Breast epithelium (tissue), 4 donors: Measurements from ENCODE around the gene ITIH5. TPM values are rescaled to one million over a fixed set of nuclear protein-coding genes. Genes with fewer than 3 reads are reported as not detected.

Experiments used
- DNase-seq, 2 donors: peaks; one replicate each; pipeline ENCODE4 v3.0.0-alpha.2; 2019; ENCODE audit warnings: low spot score in 2 of 2
- H3K27ac ChIP-seq, 2 donors: fragments of 200-600 bp; sonication (generic) in 1 of 2; one replicate each; pipeline ENCODE4 v1.5.1; 2016 to 2019; ENCODE audit warnings: mild to moderate bottlenecking in 1 of 2
- H3K27me3 ChIP-seq, 2 donors: fragments of 200-600 bp; sonication (generic) in 1 of 2; one replicate each; pipeline versions ENCODE4 v1.5.1 to v1.6.0; 2017 to 2019; ENCODE audit warnings: control low read depth in 1 of 2, mild to moderate bottlenecking in 1 of 2
- H3K36me3 ChIP-seq: fragments of 200-600 bp; one replicate; pipeline ENCODE4 v1.5.1; 2019
- H3K4me1 ChIP-seq, 2 donors: fragments of 200-600 bp; sonication (generic); one replicate each; pipeline ENCODE4 v1.5.1; 2016 to 2019; ENCODE audit warnings: control low read depth in 1 of 2
- H3K4me3 ChIP-seq, 3 donors: fragments of 200-600 bp; sonication (generic); 1 replicate in 2 of 3; 2 replicates in 1 of 3; pipeline ENCODE4 v1.5.1; 2016 to 2019; ENCODE audit warnings: mild to moderate bottlenecking in 3 of 3, moderate library complexity in 2 of 3
- H3K9me3 ChIP-seq, 2 donors: fragments of 200-600 bp; sonication (generic) in 1 of 2; one replicate each; pipeline ENCODE4 v1.5.1; 2016 to 2019; ENCODE audit warnings: control low read depth in 1 of 2
- POLR2A ChIP-seq: fragments of 450-650 bp; IDR thresholded peaks from one replicate; pipeline ENCODE4 v1.6.1; 2016; ENCODE audit warnings: antibody characterized with exemption, mild to moderate bottlenecking, moderate library complexity
- POLR2AphosphoS5 ChIP-seq, 3 donors: sonication (generic); formaldehyde crosslinking; IDR thresholded peaks; one replicate each; pipeline ENCODE4 v1.6.1; 2017; ENCODE audit warnings: antibody characterized with exemption in 3 of 3
- intact Hi-C: fragments of 100-400 bp; cut with DNase I; formaldehyde crosslinking; loops from one replicate; pipeline ENCODE4 v1.15.1; 2023; ENCODE audit warnings: low total_unique reads
- total RNA-seq, 3 donors: library from RNA; depleted of rRNA; stranded (reverse); fragments of >200 nt; gene quantifications; one replicate each; pipeline ENCODE4 v1.1.0, GENCODE V29; 2016
- TF ChIP-seq, protein P1 (sequence below), 3 donors: fragments of 450-650 bp; IDR thresholded peaks; one replicate each; pipeline ENCODE4 v1.5.1; 2016 to 2017; ENCODE audit warnings: antibody characterized with exemption in 3 of 3, mild to moderate bottlenecking in 3 of 3, moderate library complexity in 3 of 3

The ITIH5 gene
- total RNA-seq, 3 donors from 2014 or later: 18.7 to 407 (median 54.1) TPM

- no peaks in the 10 kb centered on the region for H3K4me1 ChIP-seq
- intact Hi-C loops: no loop called here
- TF ChIP-seq, protein P1, sequence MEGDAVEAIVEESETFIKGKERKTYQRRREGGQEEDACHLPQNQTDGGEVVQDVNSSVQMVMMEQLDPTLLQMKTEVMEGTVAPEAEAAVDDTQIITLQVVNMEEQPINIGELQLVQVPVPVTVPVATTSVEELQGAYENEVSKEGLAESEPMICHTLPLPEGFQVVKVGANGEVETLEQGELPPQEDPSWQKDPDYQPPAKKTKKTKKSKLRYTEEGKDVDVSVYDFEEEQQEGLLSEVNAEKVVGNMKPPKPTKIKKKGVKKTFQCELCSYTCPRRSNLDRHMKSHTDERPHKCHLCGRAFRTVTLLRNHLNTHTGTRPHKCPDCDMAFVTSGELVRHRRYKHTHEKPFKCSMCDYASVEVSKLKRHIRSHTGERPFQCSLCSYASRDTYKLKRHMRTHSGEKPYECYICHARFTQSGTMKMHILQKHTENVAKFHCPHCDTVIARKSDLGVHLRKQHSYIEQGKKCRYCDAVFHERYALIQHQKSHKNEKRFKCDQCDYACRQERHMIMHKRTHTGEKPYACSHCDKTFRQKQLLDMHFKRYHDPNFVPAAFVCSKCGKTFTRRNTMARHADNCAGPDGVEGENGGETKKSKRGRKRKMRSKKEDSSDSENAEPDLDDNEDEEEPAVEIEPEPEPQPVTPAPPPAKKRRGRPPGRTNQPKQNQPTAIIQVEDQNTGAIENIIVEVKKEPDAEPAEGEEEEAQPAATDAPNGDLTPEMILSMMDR (IDR thresholded peaks at IDR 0.05): no peak
- no peak for TF ChIP-seq POLR2A
- no peak for TF ChIP-seq POLR2AphosphoS5 (IDR thresholded peaks at IDR 0.05)
- H3K36me3 ChIP-seq: no peaks in the 10 kb centered on the region
- no peaks in the 10 kb centered on the region for H3K9me3 ChIP-seq
- no peak for DNase-seq
- H3K27me3 ChIP-seq: no peaks in the 10 kb centered on the region
- H3K4me3 ChIP-seq: no peak overlapping the region
- peak overlapping the region in 1 of 2 donors; percentile 50 for H3K27ac ChIP-seq
These were observed 103.0 kb downstream of the ITIH5 start for GRCh38 chr10:7563770-7564169.

- H3K4me1 ChIP-seq: no peaks in the 10 kb centered on the region
- no peaks in the 10 kb centered on the region for H3K9me3 ChIP-seq
- no peaks in the 10 kb centered on the region for H3K27me3 ChIP-seq
- DNase-seq: no peak
- H3K4me3 ChIP-seq: no peak overlapping the region
- H3K36me3 ChIP-seq: no peaks in the 10 kb centered on the region
- H3K27ac ChIP-seq: peak overlapping the region in 1 of 2 donors; percentile 50
- TF ChIP-seq POLR2AphosphoS5 (IDR thresholded peaks at IDR 0.05): no peak
- no peak for TF ChIP-seq POLR2A
- TF ChIP-seq, protein P1 (IDR thresholded peaks at IDR 0.05): no peak
- intact Hi-C loops: no loop called here
These were observed 103.4 kb downstream of the ITIH5 start for GRCh38 chr10:7563368-7563767.

DNA sequence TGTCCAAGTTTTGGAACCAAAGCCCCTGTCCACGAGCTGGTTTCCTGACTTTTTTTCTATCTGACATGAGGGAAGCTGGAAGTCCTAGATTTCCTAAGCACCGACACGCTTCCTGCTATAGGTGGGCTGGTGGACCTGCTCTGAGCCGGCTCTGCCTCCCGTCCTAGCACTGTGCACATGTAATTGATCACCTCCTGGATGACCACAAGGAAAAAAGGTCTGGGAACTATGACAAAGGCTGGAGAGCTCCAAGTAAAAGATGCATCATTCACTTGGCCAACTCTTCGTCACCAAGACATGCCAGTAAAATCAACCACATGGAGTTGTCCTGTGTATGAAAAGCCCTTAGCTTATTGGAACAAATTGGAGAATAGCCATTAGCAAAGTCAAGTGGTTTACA, 104.8 kb downstream of the ITIH5 start:
- intact Hi-C loops: no loop called here
- Histone ChIP-seq H3K36me3 (no peaks in the 10 kb centered on the region), H3K4me1 (no peaks in the 10 kb centered on the region), H3K4me3 (no peak overlapping the region), H3K27me3 (no peaks in the 10 kb centered on the region), H3K27ac (no peak overlapping the region), H3K9me3 (no peaks in the 10 kb centered on the region)
- TF ChIP-seq, protein P1 (IDR thresholded peaks at IDR 0.05): no peak
- DNase-seq: no peak

DNA sequence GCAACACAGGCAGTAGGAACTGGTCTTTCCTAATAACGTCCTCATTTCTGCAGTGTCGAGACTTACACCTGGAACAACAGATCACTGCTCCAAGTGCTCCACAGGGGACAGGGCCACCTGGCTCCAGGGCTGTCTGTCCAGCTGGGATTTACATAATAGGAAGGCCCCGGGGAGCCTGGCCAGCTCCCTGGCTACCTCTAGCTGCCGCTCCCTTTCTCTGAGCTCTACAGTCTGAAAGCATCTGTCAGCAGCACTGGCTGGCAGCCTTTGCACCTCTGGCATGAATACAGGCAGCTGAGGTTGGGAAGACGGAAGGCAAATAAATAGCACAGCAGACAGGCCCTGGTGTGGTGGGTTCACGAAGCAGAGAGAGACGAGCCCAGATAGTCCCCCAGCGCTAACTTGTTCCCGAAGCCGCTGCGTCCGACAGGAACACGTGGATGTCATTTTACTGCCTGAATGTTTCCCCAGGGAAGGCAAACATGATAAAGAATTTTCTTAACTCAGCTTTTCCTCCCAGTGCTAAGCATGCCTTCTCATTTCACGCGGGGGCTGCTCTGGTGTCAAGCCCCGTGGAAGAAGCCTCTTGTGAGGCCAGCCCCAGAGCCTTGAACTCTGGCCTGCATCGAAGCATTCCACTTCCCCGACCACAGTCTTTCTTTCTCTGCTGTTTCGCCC, 105.4 kb downstream of the ITIH5 start:
- peak overlapping the region in 1 of 2 donors; percentile 54 for H3K27ac ChIP-seq
- intact Hi-C loops: no loop called here
- H3K9me3 ChIP-seq: no peaks in the 10 kb centered on the region
- peak in 1 of 2 donors; percentile 32 for DNase-seq
- H3K4me1 ChIP-seq: no peaks in the 10 kb centered on the region
- peak overlapping the region in 2 of 3 donors; percentile 5 to 40 for H3K4me3 ChIP-seq
- no peak for TF ChIP-seq POLR2A
- H3K27me3 ChIP-seq: no peaks in the 10 kb centered on the region
- H3K36me3 ChIP-seq: no peaks in the 10 kb centered on the region

- H3K9me3 ChIP-seq: no peaks in the 10 kb centered on the region
- H3K4me1 ChIP-seq: no peaks in the 10 kb centered on the region
- intact Hi-C loops: no loop called here
- DNase-seq: no peak
- H3K27ac ChIP-seq: no peak overlapping the region
- no peaks in the 10 kb centered on the region for H3K36me3 ChIP-seq
- no peaks in the 10 kb centered on the region for H3K27me3 ChIP-seq
- TF ChIP-seq POLR2A (no peak), POLR2AphosphoS5 (IDR thresholded peaks at IDR 0.05) (no peak)
- TF ChIP-seq, protein P1 (IDR thresholded peaks at IDR 0.05): no peak
- H3K4me3 ChIP-seq: no peak overlapping the region
These were observed 106.2 kb downstream of the ITIH5 start for GRCh38 chr10:7560519-7560918.

- H3K9me3 ChIP-seq: no peaks in the 10 kb centered on the region
- no peak for TF ChIP-seq POLR2A
- no peaks in the 10 kb centered on the region for H3K4me1 ChIP-seq
- H3K36me3 ChIP-seq: no peaks in the 10 kb centered on the region
- no peak overlapping the region for H3K4me3 ChIP-seq
- no peak overlapping the region for H3K27ac ChIP-seq
- H3K27me3 ChIP-seq: no peaks in the 10 kb centered on the region
- DNase-seq: no peak
- intact Hi-C loops: no loop called here
These were observed 107.4 kb downstream of the ITIH5 start for GRCh38 chr10:7559386-7559785.
